K562 (cell line): ENCODE results near the gene SYNE1. TPM values are rescaled to one million over a fixed set of nuclear protein-coding genes. Genes with fewer than 3 reads are reported as not detected.

ENCODE experiments used
- ATAC-seq: fragments of 200-7000 bp; cut with Tn5 transposase; 3 replicates; pipeline ENCODE4 v1.9.1; 2020; ENCODE audit warnings: moderate library complexity
- BruUV-seq: library from RNA; stranded (reverse); fragments of 400-500 nt; replicated peaks from 2 replicates; lab custom pipeline; 2021; lab: Mats Ljungman, UMichigan
- CTCF ChIA-PET: fragments of 300-600 bp; formaldehyde crosslinking; extraction: SDS; loops from one replicate; lab custom pipeline; 2021; ENCODE audit warnings: low intra/inter-chr PET ratio; lab: Yijun Ruan, JAX
- POLR2A ChIA-PET: fragments of 300-600, 350-650 bp; sonication (Branson Sonifier 250); formaldehyde crosslinking; extraction: SDS; loops from one replicate; lab custom pipeline; 2021; ENCODE audit warnings: antibody characterized with exemption, inconsistent platforms; lab: Yijun Ruan, JAX
- DNase-seq, 4 experiments: peaks; one replicate each; pipeline versions ENCODE4 v3.0.0 to v3.0.0-alpha.2; 2011 to 2018; ENCODE audit warnings: low spot score in 3 of 4, mixed read lengths in 3 of 4; ENCODE audit errors: extremely low read depth in 1 of 4
- FAIRE-seq: peaks from 2 replicates; lab custom pipeline; 2011; peaks lifted over from hg19 to GRCh38; lab: Jason Lieb, UNC
- H2AFZ ChIP-seq: 2 replicates; pipeline ENCODE4 v1.6.0; 2011; ENCODE audit warnings: low read depth, low read length, control low read depth, inconsistent platforms
- H3K27ac ChIP-seq: fragments of 200-600 bp; 3 replicates; pipeline ENCODE4 v1.8.0; 2011; ENCODE audit warnings: low read depth, mild to moderate bottlenecking, control low read depth, inconsistent platforms, low read length, moderate library complexity, mixed read lengths; ENCODE audit errors: extremely low read depth
- H3K27me3 ChIP-seq, 2 experiments: fragments of 300-600 bp in 1 of 2; 2 replicates in 1 of 2; 3 replicates in 1 of 2; pipeline versions ENCODE4 v1.6.0 to v1.8.0; 2011; ENCODE audit warnings: inconsistent platforms in 2 of 2, low read length in 2 of 2, mild to moderate bottlenecking in 1 of 2, mixed read lengths in 1 of 2, moderate library complexity in 1 of 2; ENCODE audit not compliant: control insufficient read depth in 2 of 2, insufficient read depth in 2 of 2
- H3K36me3 ChIP-seq: fragments of 300-600 bp; 3 replicates; pipeline ENCODE4 v1.8.0; 2011; ENCODE audit warnings: mild to moderate bottlenecking, low read length, inconsistent platforms; ENCODE audit not compliant: control insufficient read depth, insufficient read depth
- H3K4me1 ChIP-seq, 2 experiments: fragments of 200-600 bp in 1 of 2; replicated peaks in 1 of 2; 2 replicates in 1 of 2; 3 replicates in 1 of 2; pipeline versions ENCODE4 v1.5.1 to v1.8.0; 2011; ENCODE audit warnings: inconsistent platforms in 2 of 2, low read length in 2 of 2, mild to moderate bottlenecking in 1 of 2, mixed read lengths in 1 of 2, moderate library complexity in 1 of 2; ENCODE audit not compliant: control insufficient read depth in 2 of 2, insufficient read depth in 2 of 2
- H3K4me2 ChIP-seq: 2 replicates; pipeline ENCODE4 v1.6.1; 2011; ENCODE audit warnings: low read length, control low read depth, inconsistent platforms, mixed read lengths; ENCODE audit not compliant: insufficient read depth
- H3K4me3 ChIP-seq: fragments of 200-600 bp; sonication (generic), shearing (Covaris generic); 2 replicates; pipeline ENCODE4 v1.5.1; 2016; ENCODE audit warnings: control low read depth, inconsistent platforms
- H3K79me2 ChIP-seq: fragments of 200-600 bp; 3 replicates; pipeline ENCODE4 v1.8.0; 2011; ENCODE audit warnings: low read length, inconsistent platforms; ENCODE audit not compliant: control insufficient read depth, insufficient read depth
- H3K9ac ChIP-seq, 2 experiments: 2 replicates each; pipeline versions ENCODE4 v1.6.0 to v1.6.1; 2011; ENCODE audit warnings: low read depth in 2 of 2, low read length in 2 of 2, control low read depth in 1 of 2, inconsistent platforms in 1 of 2, mild to moderate bottlenecking in 1 of 2, mixed read lengths in 1 of 2; ENCODE audit not compliant: insufficient read depth in 1 of 2
- H3K9me1 ChIP-seq: one replicate; pipeline ENCODE4 v1.6.0; 2011; ENCODE audit warnings: inconsistent platforms, mild to moderate bottlenecking, low read length, moderate library complexity; ENCODE audit not compliant: control insufficient read depth, insufficient read depth
- H3K9me3 ChIP-seq: replicated peaks from 2 replicates; pipeline ENCODE4 v1.5.1; 2011; ENCODE audit warnings: low read depth, low read length, inconsistent platforms; ENCODE audit not compliant: control insufficient read depth, insufficient read depth
- H4K20me1 ChIP-seq: replicated peaks from 2 replicates; pipeline ENCODE4 v1.6.1; 2011; ENCODE audit warnings: low read length, inconsistent platforms, mixed read lengths; ENCODE audit not compliant: control insufficient read depth, insufficient read depth
- CBX5 ChIP-seq: IDR thresholded peaks from 2 replicates; pipeline ENCODE4 v1.6.1; 2014; ENCODE audit warnings: low read depth, borderline replicate concordance
- ESRRA ChIP-seq: fragments of 450-650 bp; IDR thresholded peaks from 2 replicates; pipeline ENCODE4 v1.6.1; 2014; ENCODE audit warnings: low read depth, mild to moderate bottlenecking, moderate library complexity, borderline replicate concordance
- ESRRB ChIP-seq: fragments of 250-450 bp; sonication (Bioruptor Pico); IDR thresholded peaks from 2 replicates; pipeline ENCODE4 v1.5.0; 2020; ENCODE audit warnings: mild to moderate bottlenecking, moderate library complexity, borderline replicate concordance
- HNRNPL ChIP-seq: fragments of 200-400 bp; formaldehyde crosslinking; IDR thresholded peaks from 2 replicates; pipeline ENCODE4 v1.6.1; 2017; ENCODE audit warnings: low read depth, mild to moderate bottlenecking, low read length
- KDM5B ChIP-seq: fragments of 200-600 bp; sonication (generic); IDR thresholded peaks from 2 replicates; pipeline ENCODE4 v1.6.1; 2012; ENCODE audit warnings: low read depth, mild to moderate bottlenecking, moderate library complexity, low read length, control low read depth, inconsistent platforms; ENCODE audit not compliant: insufficient replicate concordance
- THRA ChIP-seq: fragments of 450-650 bp; IDR thresholded peaks from 2 replicates; pipeline ENCODE4 v1.6.1; 2017; ENCODE audit warnings: mild to moderate bottlenecking, moderate library complexity
- ZNF134 ChIP-seq: fragments of 250-450 bp; sonication (Bioruptor Pico); conservative IDR thresholded peaks from 2 replicates; pipeline ENCODE4 v1.4.0; 2020
- ZNF23 ChIP-seq: fragments of 250-450 bp; sonication (Bioruptor Pico); IDR thresholded peaks from 2 replicates; pipeline ENCODE4 v1.4.0; 2020; ENCODE audit warnings: mild to moderate bottlenecking
- ZNF717 ChIP-seq: fragments of 250-450 bp; sonication (Bioruptor Pico); IDR thresholded peaks from 2 replicates; pipeline ENCODE4 v1.5.0; 2021
- WGBS: fragments of 100-300 bp; shearing (Covaris generic); methylation state at CpG from one replicate; pipeline ENCODE4 v1.1.6; 2016; ENCODE audit warnings: low coverage, mixed read lengths; ENCODE audit not compliant: insufficient coverage; ENCODE audit errors: missing lambda C conversion rate; 5-methylcytosine and 5-hydroxymethylcytosine counted together
- in situ Hi-C: fragments of 300-500 bp; cut with MboI; formaldehyde crosslinking; loops from 4 replicates; pipeline ENCODE4 v1.15.0; 2018; ENCODE audit warnings: inconsistent platforms, mixed read lengths
- intact Hi-C: fragments of 100-400 bp; cut with micrococcal nuclease; formaldehyde crosslinking; loops from 2 replicates; pipeline ENCODE4 v1.14.2; 2022
- polyA plus RNA-seq, 8 experiments: library from polyadenylated mRNA; depleted of rRNA in 4 of 8; stranded (reverse) in 5 of 8; unstranded in 3 of 8; fragments of >200 nt; fragmentation: Nextera tagmentation in 2 of 8; fragmentation: Illumina TruSeq in 1 of 8; extraction: Ambion mirVana in 2 of 8; extraction: Trizol in 1 of 8; gene quantifications; 2 replicates each; pipeline versions ENCODE4 v1.2.1 to v1.2.3, GENCODE V29; 2011 to 2014; ENCODE audit warnings: inconsistent platforms in 1 of 8, missing spikeins in 1 of 8
- total RNA-seq, 7 experiments: library from RNA; depleted of rRNA in 6 of 7; stranded (reverse); fragments of >200 nt in 6 of 7; fragmentation: Illumina TruSeq in 2 of 7; extraction: Trizol in 2 of 7; gene quantifications; 2 replicates each; pipeline versions ENCODE4 v1.2.1 to v1.2.3, GENCODE V29; 2011 to 2021; ENCODE audit warnings: low replicate concordance in 1 of 7

The SYNE1 gene
- total and polyA plus RNA-seq, 9 of the 15 experiments (the other 6 are each of a cell fraction or from before 2014, with no cell fraction given) = under 0.01 to 0.42 (median 0.08) TPM; not detected in 1

DNA sequence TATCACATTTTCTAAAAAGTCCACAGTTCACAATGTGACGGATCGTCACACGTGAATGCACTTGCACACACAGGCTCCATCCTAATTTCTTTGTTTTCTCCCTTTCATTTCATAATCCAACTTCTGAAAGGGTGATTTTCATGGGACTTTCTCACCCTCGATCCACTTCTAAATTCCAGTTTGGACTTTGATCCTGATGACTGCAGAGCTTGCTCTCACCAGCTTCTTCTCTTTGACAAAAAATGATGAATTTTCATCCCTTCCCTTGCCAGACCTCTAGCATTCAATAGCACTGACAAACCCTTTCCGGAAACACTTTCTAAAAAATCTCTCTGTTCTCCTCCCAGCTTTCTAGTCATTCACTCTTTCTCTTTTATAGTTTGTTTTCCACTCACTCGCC lies 341.2 kb downstream of the SYNE1 start (continued):
- no peak for TF ChIP-seq ZNF23
- TF ChIP-seq HNRNPL = no peak
- TF ChIP-seq ZNF717 = no peak
- TF ChIP-seq ZNF134 (CRISPR knock-in tag) = no peak

- WGBS = 0% methylated on average over 3 of the region's 3 CpGs
- no peak overlapping the region for H3K9ac ChIP-seq
- no peak overlapping the region for H3K27ac ChIP-seq
- ATAC-seq = no peak
- H3K4me3 ChIP-seq = no peak overlapping the region
- no peak for DNase-seq
- ChIA-PET POLR2A (no interaction called here), CTCF (no interaction called here)
- no peaks in the 10 kb centered on the region for H3K9me1 ChIP-seq
- no peaks in the 10 kb centered on the region for H3K27me3 ChIP-seq
- in situ Hi-C loops (no loop called here), intact Hi-C loops (no loop called here)
- no TSS peak for BruUV-seq
- H3K79me2 ChIP-seq = no peaks in the 10 kb centered on the region
- no peaks in the 10 kb centered on the region for H3K36me3 ChIP-seq
- FAIRE-seq = no peak
- no peak for TF ChIP-seq ESRRA
- no peak for TF ChIP-seq KDM5B
- no peak for TF ChIP-seq THRA
- no peak for TF ChIP-seq ESRRB
- no peak for TF ChIP-seq CBX5
- H2AFZ ChIP-seq = no peak overlapping the region
- no peak overlapping the region for H3K4me2 ChIP-seq
- H3K9me3 ChIP-seq = no peaks in the 10 kb centered on the region
- no peaks in the 10 kb centered on the region for H3K4me1 ChIP-seq
- no peaks in the 10 kb centered on the region for H4K20me1 ChIP-seq
Measured at GRCh38 chr6:152295346-152295745, 341.8 kb downstream of the SYNE1 start.
